Esophagus (tissue), 2 donors: ENCODE measurements around the gene HSPB7. TPM values are rescaled to one million over a fixed set of nuclear protein-coding genes. Genes with fewer than 3 reads are reported as not detected.

Experiments
- H3K27ac ChIP-seq, 2 donors: one replicate each; pipeline ENCODE4 v1.5.1; 2013; ENCODE audit warnings: low read depth in 2 of 2, mild to moderate bottlenecking in 2 of 2, inconsistent platforms in 1 of 2, low read length in 1 of 2, moderate library complexity in 1 of 2
- H3K27me3 ChIP-seq, 2 donors: one replicate each; pipeline ENCODE4 v1.6.1; 2013; ENCODE audit warnings: low read length in 2 of 2, control low read depth in 1 of 2, mild to moderate bottlenecking in 1 of 2; ENCODE audit not compliant: insufficient read depth in 2 of 2, control insufficient read depth in 1 of 2
- H3K36me3 ChIP-seq, 2 donors: one replicate each; pipeline ENCODE4 v1.6.1; 2013; ENCODE audit warnings: low read length in 1 of 2; ENCODE audit not compliant: control insufficient read depth in 2 of 2, insufficient read depth in 2 of 2
- H3K4me1 ChIP-seq, 2 donors: one replicate each; pipeline ENCODE4 v1.6.1; 2013; ENCODE audit warnings: low read length in 1 of 2; ENCODE audit not compliant: control insufficient read depth in 2 of 2, insufficient read depth in 2 of 2
- H3K4me3 ChIP-seq, 2 donors: one replicate each; pipeline ENCODE4 v1.5.1; 2013; ENCODE audit warnings: low read length in 2 of 2, mild to moderate bottlenecking in 2 of 2, low read depth in 1 of 2, moderate library complexity in 1 of 2
- H3K9me3 ChIP-seq, 2 donors: one replicate each; pipeline ENCODE4 v1.6.1; 2013; ENCODE audit warnings: mild to moderate bottlenecking in 2 of 2, low read depth in 1 of 2, low read length in 1 of 2, moderate library complexity in 1 of 2; ENCODE audit not compliant: control insufficient read depth in 2 of 2, insufficient read depth in 1 of 2
- WGBS, 2 donors: extraction: QIAGEN DNeasy Blood & Tissue Kit; methylation state at CpG; one replicate each; pipeline ENCODE4 v1.1.7; 2013; 5-methylcytosine and 5-hydroxymethylcytosine counted together
- polyA plus RNA-seq, 2 donors: library from polyadenylated mRNA; stranded (reverse); fragments of 200-250 nt; gene quantifications; one replicate each; pipeline ENCODE4 v1.2.3, GENCODE V29; 2013
- donor health status: healthy with polysubstance abuse.
- donor health status: Bipolar disorder and iron deficiency.

The HSPB7 gene
- polyA plus RNA-seq, 2 donors, result 6.6 to 21.7 TPM

GRCh38 chr1:15998929-15999328 lies 18.9 kb downstream of the HSPB7 start:
- 93 to 94% methylated on average over 11 of the region's 11 CpGs for WGBS, 2 donors
- Histone ChIP-seq H3K4me3 (no peak overlapping the region), H3K9me3 (no peaks in the 10 kb centered on the region), H3K36me3 (no peaks in the 10 kb centered on the region), H3K27me3 (no peaks in the 10 kb centered on the region), H3K4me1 (no peaks in the 10 kb centered on the region), H3K27ac (no peak overlapping the region)

GRCh38 chr1:15997637-15998280 lies 20.1 kb downstream of the HSPB7 start:
- no peaks in the 10 kb centered on the region for H3K9me3 ChIP-seq
- no peaks in the 10 kb centered on the region for H3K27me3 ChIP-seq
- no peaks in the 10 kb centered on the region for H3K36me3 ChIP-seq
- H3K4me3 ChIP-seq, result no peak overlapping the region
- no peaks in the 10 kb centered on the region for H3K4me1 ChIP-seq
- 80 to 81% methylated on average over 9 of the region's 9 CpGs for WGBS, 2 donors
- H3K27ac ChIP-seq, result no peak overlapping the region

DNA sequence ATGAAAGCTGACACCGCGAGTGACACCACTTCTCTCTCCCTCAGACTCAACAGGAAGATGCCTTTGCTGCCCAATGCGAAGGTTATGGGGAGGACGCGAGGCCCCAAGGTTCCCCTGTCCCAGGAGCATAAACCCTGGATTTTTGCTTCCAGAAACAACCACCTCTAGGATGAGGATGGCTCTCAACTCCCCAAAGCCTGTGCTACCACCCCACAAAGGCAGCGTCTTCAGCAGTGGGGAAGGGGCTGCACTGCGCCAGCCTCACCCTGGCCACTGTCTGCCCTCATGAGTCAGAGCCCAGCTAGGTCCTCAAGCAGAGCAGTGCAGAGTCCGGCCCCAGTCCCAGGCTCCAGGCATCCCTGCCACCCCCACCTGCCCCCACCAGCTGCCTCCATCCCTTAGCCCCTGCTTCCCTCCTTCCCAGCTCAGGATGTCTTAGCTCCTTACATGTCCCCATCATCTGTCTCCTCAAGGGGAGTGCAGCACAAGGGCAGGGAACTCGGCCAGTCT lies 20.7 kb downstream of the HSPB7 start:
- Histone ChIP-seq H3K4me1 (no peaks in the 10 kb centered on the region), H3K9me3 (no peaks in the 10 kb centered on the region), H3K27me3 (no peaks in the 10 kb centered on the region), H3K36me3 (no peaks in the 10 kb centered on the region), H3K27ac (no peak overlapping the region), H3K4me3 (no peak overlapping the region)
- 87 to 88% methylated on average over 9 of the region's 9 CpGs for WGBS, 2 donors

GRCh38 chr1:15994590-15995351 lies 23.1 kb downstream of the HSPB7 start:
- no peaks in the 10 kb centered on the region for H3K27me3 ChIP-seq
- no peaks in the 10 kb centered on the region for H3K36me3 ChIP-seq
- no peak overlapping the region for H3K27ac ChIP-seq
- WGBS, 2 donors, result 58 to 59% methylated on average over 11 of the region's 11 CpGs
- H3K4me1 ChIP-seq, result no peaks in the 10 kb centered on the region
- H3K9me3 ChIP-seq, result no peaks in the 10 kb centered on the region
- no peak overlapping the region for H3K4me3 ChIP-seq

DNA sequence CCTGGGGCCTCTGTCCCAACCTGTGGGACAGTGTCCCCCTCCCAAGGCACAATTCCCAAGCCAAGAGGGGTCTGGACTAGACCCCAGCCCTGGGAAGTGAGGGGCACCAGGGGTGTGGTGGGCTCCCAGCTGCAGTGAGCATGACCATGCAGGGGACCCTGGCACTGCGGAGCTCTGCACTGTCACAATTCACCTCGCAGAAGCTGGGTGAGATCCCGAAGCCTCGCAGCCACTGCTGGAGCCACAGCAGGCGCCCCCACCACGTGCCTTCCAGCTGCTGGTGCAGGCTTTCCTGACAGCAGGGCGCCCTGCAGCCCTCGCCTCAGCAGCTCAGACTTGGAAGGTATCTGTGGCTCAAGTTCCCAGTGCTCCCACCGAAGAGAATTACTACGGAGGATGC lies 23.8 kb downstream of the HSPB7 start:
- H3K27me3 ChIP-seq, result no peaks in the 10 kb centered on the region
- no peak overlapping the region for H3K4me3 ChIP-seq
- H3K4me1 ChIP-seq, result no peaks in the 10 kb centered on the region
- no peaks in the 10 kb centered on the region for H3K36me3 ChIP-seq
- no peaks in the 10 kb centered on the region for H3K9me3 ChIP-seq
- WGBS, 2 donors, result 91 to 93% methylated on average over 10 of the region's 10 CpGs
- H3K27ac ChIP-seq, result no peak overlapping the region

GRCh38 chr1:15993666-15994065 lies 24.2 kb downstream of the HSPB7 start:
- H3K36me3 ChIP-seq, result no peaks in the 10 kb centered on the region
- no peaks in the 10 kb centered on the region for H3K27me3 ChIP-seq
- WGBS, 2 donors, result 89 to 93% methylated on average over 15 of the region's 15 CpGs
- H3K4me1 ChIP-seq, result no peaks in the 10 kb centered on the region
- no peaks in the 10 kb centered on the region for H3K9me3 ChIP-seq
- no peak overlapping the region for H3K27ac ChIP-seq
- no peak overlapping the region for H3K4me3 ChIP-seq

GRCh38 chr1:15992582-15993500 lies 25.0 kb downstream of the HSPB7 start:
- Histone ChIP-seq H3K36me3 (no peaks in the 10 kb centered on the region), H3K9me3 (no peaks in the 10 kb centered on the region), H3K27ac (no peak overlapping the region), H3K4me1 (no peaks in the 10 kb centered on the region), H3K4me3 (no peak overlapping the region), H3K27me3 (no peaks in the 10 kb centered on the region)
- 82 to 83% methylated on average over 17 of the region's 17 CpGs for WGBS, 2 donors

DNA sequence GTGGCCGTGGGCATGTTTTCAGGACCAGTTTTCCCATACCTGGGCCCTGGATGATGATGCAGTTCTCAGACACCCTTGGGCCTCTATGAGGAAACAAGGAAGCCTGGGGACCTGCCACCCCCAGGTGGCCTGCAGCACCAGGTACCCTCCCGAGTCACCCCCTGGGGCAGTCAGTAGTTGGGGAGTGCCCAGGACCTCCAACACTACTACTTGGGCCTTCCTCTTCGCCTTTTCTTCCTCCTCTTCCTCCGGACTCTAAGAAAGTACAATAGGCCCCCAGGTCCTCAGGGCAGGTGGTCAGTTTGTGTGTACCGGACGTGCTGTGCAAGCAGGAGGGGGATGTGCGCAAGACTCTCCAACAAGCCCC lies 25.7 kb downstream of the HSPB7 start:
- WGBS, 2 donors, result 87 to 93% methylated on average over 7 of the region's 7 CpGs
- Histone ChIP-seq H3K36me3 (no peaks in the 10 kb centered on the region), H3K4me1 (no peaks in the 10 kb centered on the region), H3K27me3 (no peaks in the 10 kb centered on the region), H3K9me3 (no peaks in the 10 kb centered on the region), H3K27ac (no peak overlapping the region), H3K4me3 (no peak overlapping the region)

- H3K36me3 ChIP-seq, result no peaks in the 10 kb centered on the region
- no peak overlapping the region for H3K4me3 ChIP-seq
- H3K27ac ChIP-seq, result no peak overlapping the region
- no peaks in the 10 kb centered on the region for H3K9me3 ChIP-seq
- 88 to 89% methylated on average over 11 of the region's 11 CpGs for WGBS, 2 donors
- H3K4me1 ChIP-seq, result no peaks in the 10 kb centered on the region
- no peaks in the 10 kb centered on the region for H3K27me3 ChIP-seq
Observed at GRCh38 chr1:15991427-15992186, 26.2 kb downstream of the HSPB7 start.
